Measurements from ENCODE around the gene CYP46A1.

DNA sequence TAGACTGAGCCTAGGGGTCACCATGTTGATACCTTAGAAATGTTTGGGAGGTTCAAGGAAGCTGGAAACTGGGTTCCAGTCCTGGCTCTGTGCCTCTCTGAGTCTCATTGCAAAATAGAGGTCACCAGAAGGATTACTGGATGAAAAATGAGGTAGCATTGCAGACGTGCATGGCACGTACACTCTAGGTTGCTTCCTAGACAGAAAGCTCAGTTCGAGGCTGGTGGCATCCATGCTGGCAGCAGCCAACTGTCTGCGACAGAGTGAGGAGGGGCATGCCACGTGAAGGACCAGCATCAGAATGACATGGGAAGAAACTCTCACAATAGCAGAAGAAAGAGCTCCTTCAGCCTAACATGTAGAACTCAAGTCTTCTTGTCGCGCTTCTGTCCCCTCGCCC is 4.6 kb upstream of the CYP46A1 start:
- TF ChIP-seq, protein P1, sequence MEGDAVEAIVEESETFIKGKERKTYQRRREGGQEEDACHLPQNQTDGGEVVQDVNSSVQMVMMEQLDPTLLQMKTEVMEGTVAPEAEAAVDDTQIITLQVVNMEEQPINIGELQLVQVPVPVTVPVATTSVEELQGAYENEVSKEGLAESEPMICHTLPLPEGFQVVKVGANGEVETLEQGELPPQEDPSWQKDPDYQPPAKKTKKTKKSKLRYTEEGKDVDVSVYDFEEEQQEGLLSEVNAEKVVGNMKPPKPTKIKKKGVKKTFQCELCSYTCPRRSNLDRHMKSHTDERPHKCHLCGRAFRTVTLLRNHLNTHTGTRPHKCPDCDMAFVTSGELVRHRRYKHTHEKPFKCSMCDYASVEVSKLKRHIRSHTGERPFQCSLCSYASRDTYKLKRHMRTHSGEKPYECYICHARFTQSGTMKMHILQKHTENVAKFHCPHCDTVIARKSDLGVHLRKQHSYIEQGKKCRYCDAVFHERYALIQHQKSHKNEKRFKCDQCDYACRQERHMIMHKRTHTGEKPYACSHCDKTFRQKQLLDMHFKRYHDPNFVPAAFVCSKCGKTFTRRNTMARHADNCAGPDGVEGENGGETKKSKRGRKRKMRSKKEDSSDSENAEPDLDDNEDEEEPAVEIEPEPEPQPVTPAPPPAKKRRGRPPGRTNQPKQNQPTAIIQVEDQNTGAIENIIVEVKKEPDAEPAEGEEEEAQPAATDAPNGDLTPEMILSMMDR (IDR thresholded peaks at IDR 0.05; ENCODE audit: insufficient read depth, low read length) = no peak
- TF ChIP-seq GABPA (IDR thresholded peaks at IDR 0.05; ENCODE audit: low read depth) = no peak
- TF ChIP-seq, protein P2, sequence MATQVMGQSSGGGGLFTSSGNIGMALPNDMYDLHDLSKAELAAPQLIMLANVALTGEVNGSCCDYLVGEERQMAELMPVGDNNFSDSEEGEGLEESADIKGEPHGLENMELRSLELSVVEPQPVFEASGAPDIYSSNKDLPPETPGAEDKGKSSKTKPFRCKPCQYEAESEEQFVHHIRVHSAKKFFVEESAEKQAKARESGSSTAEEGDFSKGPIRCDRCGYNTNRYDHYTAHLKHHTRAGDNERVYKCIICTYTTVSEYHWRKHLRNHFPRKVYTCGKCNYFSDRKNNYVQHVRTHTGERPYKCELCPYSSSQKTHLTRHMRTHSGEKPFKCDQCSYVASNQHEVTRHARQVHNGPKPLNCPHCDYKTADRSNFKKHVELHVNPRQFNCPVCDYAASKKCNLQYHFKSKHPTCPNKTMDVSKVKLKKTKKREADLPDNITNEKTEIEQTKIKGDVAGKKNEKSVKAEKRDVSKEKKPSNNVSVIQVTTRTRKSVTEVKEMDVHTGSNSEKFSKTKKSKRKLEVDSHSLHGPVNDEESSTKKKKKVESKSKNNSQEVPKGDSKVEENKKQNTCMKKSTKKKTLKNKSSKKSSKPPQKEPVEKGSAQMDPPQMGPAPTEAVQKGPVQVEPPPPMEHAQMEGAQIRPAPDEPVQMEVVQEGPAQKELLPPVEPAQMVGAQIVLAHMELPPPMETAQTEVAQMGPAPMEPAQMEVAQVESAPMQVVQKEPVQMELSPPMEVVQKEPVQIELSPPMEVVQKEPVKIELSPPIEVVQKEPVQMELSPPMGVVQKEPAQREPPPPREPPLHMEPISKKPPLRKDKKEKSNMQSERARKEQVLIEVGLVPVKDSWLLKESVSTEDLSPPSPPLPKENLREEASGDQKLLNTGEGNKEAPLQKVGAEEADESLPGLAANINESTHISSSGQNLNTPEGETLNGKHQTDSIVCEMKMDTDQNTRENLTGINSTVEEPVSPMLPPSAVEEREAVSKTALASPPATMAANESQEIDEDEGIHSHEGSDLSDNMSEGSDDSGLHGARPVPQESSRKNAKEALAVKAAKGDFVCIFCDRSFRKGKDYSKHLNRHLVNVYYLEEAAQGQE (IDR thresholded peaks at IDR 0.05; ENCODE audit: insufficient replicate concordance, low read depth) = no peak
